H1 (cell line): Measurements from ENCODE around the gene SOBP. TPM values are rescaled to one million over a fixed set of nuclear protein-coding genes. Genes with fewer than 3 reads are reported as not detected.

ENCODE experiments used
- CTCF ChIA-PET: fragments of 300-600 bp; sonication (Branson Sonifier 250); formaldehyde crosslinking; loops from one replicate; lab custom pipeline; 2021; ENCODE audit not compliant: partially characterized antibody; lab: Charles Lee
- POLR2A ChIA-PET: fragments of 300-600 bp; sonication (Branson Sonifier 250); formaldehyde crosslinking; loops from one replicate; lab custom pipeline; 2021; ENCODE audit warnings: inconsistent platforms; ENCODE audit not compliant: partially characterized antibody; lab: Charles Lee
- DNase-seq, 2 experiments: peaks; one replicate each; pipeline versions ENCODE4 v3.0.0 to v3.0.0-alpha.2; 2010 to 2022; ENCODE audit warnings: low spot score in 2 of 2, low read depth in 1 of 2, mixed read lengths in 1 of 2
- FAIRE-seq: peaks from 2 replicates; lab custom pipeline; 2011; peaks lifted over from hg19 to GRCh38; lab: Jason Lieb, UNC
- H2AFZ ChIP-seq: 2 replicates; pipeline ENCODE4 v1.8.1; 2012; ENCODE audit warnings: low read length, inconsistent platforms
- H2AK5ac ChIP-seq: 2 replicates; pipeline ENCODE4 v1.6.1; 2013; ENCODE audit warnings: low read depth, low read length
- H2BK120ac ChIP-seq: replicated peaks from 2 replicates; pipeline ENCODE3; 2013; ENCODE audit warnings: low read depth, low read length, inconsistent platforms
- H2BK12ac ChIP-seq: 2 replicates; pipeline ENCODE4 v1.6.1; 2013; ENCODE audit warnings: low read depth, low read length
- H2BK15ac ChIP-seq: 2 replicates; pipeline ENCODE4 v1.6.1; 2013; ENCODE audit warnings: low read length
- H2BK20ac ChIP-seq: 2 replicates; pipeline ENCODE4 v1.6.1; 2013; ENCODE audit warnings: low read length
- H2BK5ac ChIP-seq: 2 replicates; pipeline ENCODE4 v1.6.1; 2013; ENCODE audit warnings: low read depth, low read length
- H3K14ac ChIP-seq: 2 replicates; pipeline ENCODE4 v1.6.1; 2013; ENCODE audit warnings: inconsistent platforms; ENCODE audit not compliant: insufficient read length
- H3K18ac ChIP-seq: 2 replicates; pipeline ENCODE4 v1.6.1; 2013; ENCODE audit warnings: low read length; ENCODE audit errors: extremely low read depth
- H3K23ac ChIP-seq: 2 replicates; pipeline ENCODE4 v1.6.1; 2013; ENCODE audit warnings: inconsistent platforms; ENCODE audit not compliant: insufficient read length
- H3K23me2 ChIP-seq: 2 replicates; pipeline ENCODE4 v1.6.1; 2013; ENCODE audit warnings: low read depth, low read length
- H3K27ac ChIP-seq: 2 replicates; pipeline ENCODE4 v1.6.1; 2011; ENCODE audit warnings: low read depth, low read length, inconsistent platforms
- H3K27me3 ChIP-seq, 4 experiments: replicated peaks in 1 of 4; 1 replicate in 1 of 4; 2 replicates in 3 of 4; pipeline versions ENCODE4 v1.6.1 to v1.8.1; 2011 to 2013; ENCODE audit warnings: low read length in 3 of 4, mild to moderate bottlenecking in 3 of 4, inconsistent platforms in 2 of 4, mixed read lengths in 2 of 4, moderate library complexity in 1 of 4; ENCODE audit not compliant: control insufficient read depth in 3 of 4, insufficient read depth in 3 of 4; ENCODE audit errors: extremely low read depth in 1 of 4
- H3K36me3 ChIP-seq, 4 experiments: 2 replicates each; pipeline versions ENCODE4 v1.6.1 to v1.8.1; 2011 to 2013; ENCODE audit warnings: mild to moderate bottlenecking in 4 of 4, low read length in 3 of 4, moderate library complexity in 2 of 4, control low read depth in 1 of 4, inconsistent platforms in 1 of 4; ENCODE audit not compliant: insufficient read depth in 4 of 4, control insufficient read depth in 2 of 4
- H3K4ac ChIP-seq: replicated peaks from 2 replicates; pipeline ENCODE3; 2013; ENCODE audit warnings: low read length, low read depth, mixed read lengths, inconsistent platforms; ENCODE audit not compliant: insufficient read length
- H3K4me1 ChIP-seq, 4 experiments: replicated peaks in 1 of 4; 1 replicate in 1 of 4; 2 replicates in 3 of 4; pipeline versions ENCODE4 v1.6.1 to v1.8.1; 2011 to 2013; ENCODE audit warnings: low read length in 3 of 4, inconsistent platforms in 2 of 4, mixed read lengths in 1 of 4; ENCODE audit not compliant: insufficient read depth in 4 of 4, control insufficient read depth in 3 of 4
- H3K4me2 ChIP-seq, 2 experiments: 2 replicates each; pipeline versions ENCODE4 v1.6.1 to v1.8.1; 2011 to 2013; ENCODE audit warnings: low read depth in 2 of 2, low read length in 2 of 2, control low read depth in 1 of 2, inconsistent platforms in 1 of 2, mild to moderate bottlenecking in 1 of 2; ENCODE audit not compliant: insufficient read depth in 1 of 2
- H3K4me3 ChIP-seq, 4 experiments: fragments of 200-600, 300-600 bp in 1 of 4; sonication (generic), shearing (Covaris generic), sonication (Bioruptor Twin) in 1 of 4; 2 replicates each; pipeline versions ENCODE4 v1.5.1 to v1.8.1; 2011 to 2016; ENCODE audit warnings: low read length in 4 of 4, low read depth in 3 of 4, control low read depth in 2 of 4, inconsistent platforms in 2 of 4, mild to moderate bottlenecking in 2 of 4, mixed read lengths in 1 of 4, moderate library complexity in 1 of 4; ENCODE audit not compliant: insufficient read depth in 2 of 4; ENCODE audit errors: extremely low read depth in 1 of 4
- H3K56ac ChIP-seq: replicated peaks from 2 replicates; pipeline ENCODE3; 2013; ENCODE audit warnings: low read depth, mild to moderate bottlenecking, mixed read lengths, low read length, inconsistent platforms; ENCODE audit not compliant: insufficient read length
- H3K79me1 ChIP-seq: 2 replicates; pipeline ENCODE4 v1.6.1; 2013; ENCODE audit warnings: low read depth, low read length, control low read depth
- H3K79me2 ChIP-seq, 2 experiments: 2 replicates each; pipeline versions ENCODE4 v1.6.1 to v1.8.1; 2012 to 2013; ENCODE audit warnings: low read length in 2 of 2, mild to moderate bottlenecking in 2 of 2, inconsistent platforms in 1 of 2; ENCODE audit not compliant: insufficient read depth in 2 of 2, control insufficient read depth in 1 of 2
- H3K9ac ChIP-seq, 4 experiments: replicated peaks in 1 of 4; 1 replicate in 1 of 4; 2 replicates in 3 of 4; pipeline versions ENCODE4 v1.6.1 to v1.8.1; 2011 to 2013; ENCODE audit warnings: low read depth in 3 of 4, low read length in 3 of 4, control low read depth in 2 of 4, mild to moderate bottlenecking in 2 of 4, moderate library complexity in 2 of 4, inconsistent platforms in 1 of 4; ENCODE audit errors: extremely low read depth in 1 of 4
- H3K9me3 ChIP-seq, 2 experiments: 2 replicates each; pipeline versions ENCODE4 v1.6.1 to v1.8.1; 2012 to 2013; ENCODE audit warnings: mild to moderate bottlenecking in 2 of 2, moderate library complexity in 2 of 2, control low read depth in 1 of 2, inconsistent platforms in 1 of 2, low read depth in 1 of 2, low read length in 1 of 2, mixed read lengths in 1 of 2; ENCODE audit not compliant: insufficient read depth in 2 of 2
- H4K20me1 ChIP-seq, 2 experiments: replicated peaks in 1 of 2; 2 replicates each; pipeline versions ENCODE3 to v1.8.1; 2011 to 2013; ENCODE audit warnings: inconsistent platforms in 2 of 2, low read length in 2 of 2, mild to moderate bottlenecking in 1 of 2; ENCODE audit not compliant: insufficient read depth in 2 of 2, control insufficient read depth in 1 of 2
- H4K5ac ChIP-seq: 2 replicates; pipeline ENCODE4 v1.6.1; 2013; ENCODE audit warnings: low read length, low read depth, mixed read lengths, inconsistent platforms; ENCODE audit not compliant: insufficient read length
- H4K8ac ChIP-seq: 2 replicates; pipeline ENCODE4 v1.8.0; 2013; ENCODE audit warnings: mild to moderate bottlenecking, moderate library complexity, low read length, inconsistent platforms; ENCODE audit not compliant: insufficient read depth; ENCODE audit errors: extremely low read depth
- H4K91ac ChIP-seq: replicated peaks from 2 replicates; pipeline ENCODE3; 2013; ENCODE audit warnings: low read length, mixed read lengths, inconsistent platforms; ENCODE audit not compliant: insufficient read length
- ASH2L ChIP-seq: fragments of 200-600, 300-600 bp; sonication (generic); IDR thresholded peaks from one replicate; pipeline ENCODE4 v1.7.1; 2017; ENCODE audit warnings: low read length
- BACH1 ChIP-seq: IDR thresholded peaks from 2 replicates; pipeline ENCODE4 v1.6.1; 2012; ENCODE audit warnings: low read length, improper control_type of control experiment
- CHD2 ChIP-seq: IDR thresholded peaks from 2 replicates; pipeline ENCODE4 v1.6.1; 2012; ENCODE audit warnings: low read length, improper control_type of control experiment
- HDAC6 ChIP-seq: IDR thresholded peaks from one replicate; pipeline ENCODE4 v1.7.1; 2012; ENCODE audit warnings: low read depth, mild to moderate bottlenecking, inconsistent platforms, low read length, moderate library complexity
- NRF1 ChIP-seq: IDR thresholded peaks from 2 replicates; pipeline ENCODE4 v1.6.1; 2011; ENCODE audit warnings: mild to moderate bottlenecking, low read depth, low read length, improper control_type of control experiment
- TAF7 ChIP-seq: optimal IDR thresholded peaks from 2 replicates; pipeline ENCODE3; 2011; ENCODE audit warnings: low read depth, mild to moderate bottlenecking, inconsistent platforms, low read length, moderate library complexity, borderline replicate concordance
- TEAD4 ChIP-seq: IDR thresholded peaks from 2 replicates; pipeline ENCODE4 v1.6.1; 2012; ENCODE audit warnings: low read depth, low read length, inconsistent platforms, mixed read lengths
- whole genome bisulfite sequencing, 2 experiments: shearing (Covaris generic) in 1 of 2; methylation state at CpG; one replicate each; pipeline versions ENCODE4 v1.1.6 to v1.1.7; 2013 to 2015; ENCODE audit warnings: low lambda C conversion rate in 2 of 2, mixed read lengths in 2 of 2, inconsistent platforms in 1 of 2, low coverage in 1 of 2, missing lambda C conversion rate in 1 of 2; ENCODE audit not compliant: insufficient replicate concordance in 2 of 2, insufficient coverage in 1 of 2, insufficient read length in 1 of 2; ENCODE audit errors: extremely low coverage in 1 of 2, missing lambda C conversion rate in 1 of 2; 5-methylcytosine and 5-hydroxymethylcytosine counted together
- polyA plus RNA-seq, 7 experiments: library from polyadenylated mRNA; depleted of rRNA in 3 of 7; stranded (reverse) in 5 of 7; unstranded in 2 of 7; fragments of >200 nt in 5 of 7; fragments of 200-250 nt in 2 of 7; gene quantifications; 1 replicate in 5 of 7; 2 replicates in 1 of 7; 4 replicates in 1 of 7; pipeline versions ENCODE4 v1.2.1 to v1.2.3, GENCODE V29; 2011 to 2013; ENCODE audit warnings: missing spikeins in 2 of 7, mixed read lengths in 2 of 7
- total RNA-seq: library from RNA; stranded (reverse); fragmentation: NEBNext Ultra II Directional; extraction: Animal tissue kit (Norgen Biotek cat#: 25700); gene quantifications from 2 replicates; pipeline ENCODE4 v1.2.1, GENCODE V29; 2021
- TF ChIP-seq, protein P1 (sequence below), 3 experiments: IDR thresholded peaks; 1 replicate in 2 of 3; 2 replicates in 1 of 3; pipeline versions ENCODE4 v1.5.1 to v1.6.1; 2011; ENCODE audit warnings: low read length in 3 of 3, mild to moderate bottlenecking in 3 of 3, inconsistent platforms in 2 of 3, low read depth in 1 of 3, moderate library complexity in 1 of 3; ENCODE audit not compliant: insufficient read depth in 1 of 3; ENCODE audit errors: control extremely low read depth in 1 of 3
- TF ChIP-seq, protein P2 (sequence below): IDR thresholded peaks from 2 replicates; pipeline ENCODE4 v1.6.1; 2012; ENCODE audit warnings: low read length, inconsistent platforms

SOBP gene
- total and polyA plus RNA-seq, 2 of the 8 experiments (the other 6 are each of a cell fraction or from before 2014, with no cell fraction given), result 0.45 to 6.2 TPM

DNA sequence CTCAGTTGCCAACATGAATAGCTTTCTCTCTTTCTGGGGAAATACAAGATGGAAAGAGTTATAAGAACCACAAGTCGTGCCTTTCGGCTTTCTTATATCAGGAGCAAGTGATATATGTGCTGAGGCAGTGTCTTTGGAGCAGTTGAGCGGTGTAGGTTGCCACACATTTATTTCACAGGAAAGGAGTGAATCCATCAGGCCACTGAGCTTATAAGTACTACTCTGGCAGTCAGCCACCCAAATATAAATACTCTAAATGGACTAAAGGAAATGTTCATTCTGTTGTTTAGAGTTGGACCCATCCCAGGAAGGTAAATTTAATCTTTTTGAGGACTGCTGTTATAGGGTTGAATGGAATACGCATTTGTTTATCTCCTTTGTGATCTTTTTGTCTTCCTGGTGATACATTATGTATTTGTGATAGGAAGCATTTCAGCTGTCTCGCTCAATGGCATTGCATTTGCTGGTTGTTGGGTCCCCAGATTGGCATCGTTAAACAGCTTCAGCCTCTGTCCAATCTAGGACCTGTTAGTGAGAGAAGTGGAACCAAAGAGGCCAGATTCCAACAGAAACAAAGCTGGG is 139.7 kb downstream of the SOBP start:
- no peak overlapping the region for H3K4me3 ChIP-seq
- H2AFZ ChIP-seq, result no peak overlapping the region
- H3K14ac ChIP-seq, result no peak overlapping the region
- H4K5ac ChIP-seq, result no peak overlapping the region
- H2BK120ac ChIP-seq, result no peak overlapping the region
- 87% methylated on average over 6 of the region's 6 CpGs; no CpG with 5 or more reads in 1 of the 2 experiments for WGBS, 2 experiments
- POLR2A ChIA-PET, result interaction anchor here (1.1 to 3.5 kb wide), 2 partner anchors 10 to 24 kb away, joined by 3 to 12 read pairs; no protein-coding TSS in a partner anchor
- peaks cover 1 to 13% (median 5%) of the 10 kb centered on the region in 4 experiments; a peak in 6 of 7 replicates for H3K27me3 ChIP-seq
- H2BK20ac ChIP-seq, result no peak overlapping the region
- no peak overlapping the region for H3K4me2 ChIP-seq
- peaks cover 0 to 13% (median 1%) of the 10 kb centered on the region in 4 experiments; a peak in 3 of 7 replicates for H3K4me1 ChIP-seq
- no peak overlapping the region for H3K56ac ChIP-seq
- no peak overlapping the region for H3K4ac ChIP-seq
- no peak overlapping the region for H3K9ac ChIP-seq
- no peak for FAIRE-seq
- H2BK15ac ChIP-seq, result no peak overlapping the region
- H3K79me1 ChIP-seq, result no peaks in the 10 kb centered on the region
- H4K8ac ChIP-seq, result no peak overlapping the region
- H3K23me2 ChIP-seq, result no peaks in the 10 kb centered on the region
- H3K27ac ChIP-seq, result no peak overlapping the region
- H3K18ac ChIP-seq, result no peak overlapping the region
- H3K79me2 ChIP-seq, result no peaks in the 10 kb centered on the region
- no peak overlapping the region for H2BK12ac ChIP-seq
- no peak overlapping the region for H3K23ac ChIP-seq
- no peak overlapping the region for H2AK5ac ChIP-seq
- H2BK5ac ChIP-seq, result no peak overlapping the region
- CTCF ChIA-PET, result interaction anchor here (0.6 to 2.0 kb wide), 7 partner anchors 18 to 218 kb away, joined by 3 to 6 read pairs (median 3); no protein-coding TSS in a partner anchor
- no peaks in the 10 kb centered on the region for H4K20me1 ChIP-seq
- H3K36me3 ChIP-seq, result no peaks in the 10 kb centered on the region
- DNase-seq, result no peak
- H4K91ac ChIP-seq, result no peak overlapping the region
- no peaks in the 10 kb centered on the region for H3K9me3 ChIP-seq
- no peak for TF ChIP-seq HDAC6
- TF ChIP-seq, protein P1, sequence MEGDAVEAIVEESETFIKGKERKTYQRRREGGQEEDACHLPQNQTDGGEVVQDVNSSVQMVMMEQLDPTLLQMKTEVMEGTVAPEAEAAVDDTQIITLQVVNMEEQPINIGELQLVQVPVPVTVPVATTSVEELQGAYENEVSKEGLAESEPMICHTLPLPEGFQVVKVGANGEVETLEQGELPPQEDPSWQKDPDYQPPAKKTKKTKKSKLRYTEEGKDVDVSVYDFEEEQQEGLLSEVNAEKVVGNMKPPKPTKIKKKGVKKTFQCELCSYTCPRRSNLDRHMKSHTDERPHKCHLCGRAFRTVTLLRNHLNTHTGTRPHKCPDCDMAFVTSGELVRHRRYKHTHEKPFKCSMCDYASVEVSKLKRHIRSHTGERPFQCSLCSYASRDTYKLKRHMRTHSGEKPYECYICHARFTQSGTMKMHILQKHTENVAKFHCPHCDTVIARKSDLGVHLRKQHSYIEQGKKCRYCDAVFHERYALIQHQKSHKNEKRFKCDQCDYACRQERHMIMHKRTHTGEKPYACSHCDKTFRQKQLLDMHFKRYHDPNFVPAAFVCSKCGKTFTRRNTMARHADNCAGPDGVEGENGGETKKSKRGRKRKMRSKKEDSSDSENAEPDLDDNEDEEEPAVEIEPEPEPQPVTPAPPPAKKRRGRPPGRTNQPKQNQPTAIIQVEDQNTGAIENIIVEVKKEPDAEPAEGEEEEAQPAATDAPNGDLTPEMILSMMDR (IDR thresholded peaks at IDR 0.05; ENCODE audit: control extremely low read depth in 1 of 3, insufficient read depth in 1 of 3, low read depth in 1 of 3, low read length in 3 of 3), result no peak
- TF ChIP-seq ASH2L, result no peak
- TF ChIP-seq TEAD4, result no peak
- no peak for TF ChIP-seq TAF7
- TF ChIP-seq, protein P2, sequence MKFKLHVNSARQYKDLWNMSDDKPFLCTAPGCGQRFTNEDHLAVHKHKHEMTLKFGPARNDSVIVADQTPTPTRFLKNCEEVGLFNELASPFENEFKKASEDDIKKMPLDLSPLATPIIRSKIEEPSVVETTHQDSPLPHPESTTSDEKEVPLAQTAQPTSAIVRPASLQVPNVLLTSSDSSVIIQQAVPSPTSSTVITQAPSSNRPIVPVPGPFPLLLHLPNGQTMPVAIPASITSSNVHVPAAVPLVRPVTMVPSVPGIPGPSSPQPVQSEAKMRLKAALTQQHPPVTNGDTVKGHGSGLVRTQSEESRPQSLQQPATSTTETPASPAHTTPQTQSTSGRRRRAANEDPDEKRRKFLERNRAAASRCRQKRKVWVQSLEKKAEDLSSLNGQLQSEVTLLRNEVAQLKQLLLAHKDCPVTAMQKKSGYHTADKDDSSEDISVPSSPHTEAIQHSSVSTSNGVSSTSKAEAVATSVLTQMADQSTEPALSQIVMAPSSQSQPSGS, result no peak
- TF ChIP-seq BACH1, result no peak
- TF ChIP-seq CHD2, result no peak
- no peak for TF ChIP-seq NRF1
